B cell (primary cell): ENCODE measurements around the gene STS. TPM values are rescaled to one million over a fixed set of nuclear protein-coding genes. Genes with fewer than 3 reads are reported as not detected.

Experiments used
- ATAC-seq: fragments of 200-7000 bp; cut with Tn5 transposase; one replicate; pipeline ENCODE4 v1.10.0; 2021; ENCODE audit warnings: low read depth, mild to moderate bottlenecking, moderate number of reproducible peaks, moderate library complexity
- CTCF ChIA-PET: fragments of 350-600 bp; sonication (Branson Sonifier 250); formaldehyde crosslinking; loops from one replicate; lab custom pipeline; 2021; ENCODE audit warnings: antibody characterized with exemption, inconsistent platforms; lab: Charles Lee
- POLR2A ChIA-PET: fragments of 350-600 bp; sonication (Branson Sonifier 250); formaldehyde crosslinking; loops from one replicate; lab custom pipeline; 2021; ENCODE audit warnings: antibody characterized with exemption; lab: Charles Lee
- DNase-seq: peaks from one replicate; pipeline ENCODE4 v3.0.0; 2013
- H2AFZ ChIP-seq: 2 replicates; pipeline ENCODE4 v1.6.1; 2012; ENCODE audit warnings: mild to moderate bottlenecking, low read depth, low read length; ENCODE audit not compliant: insufficient read depth, poor library complexity, severe bottlenecking
- H3K27ac ChIP-seq, 2 donors: 1 replicate in 1 of 2; 2 replicates in 1 of 2; pipeline ENCODE4 v1.5.1; 2012 to 2013; ENCODE audit warnings: low read length in 2 of 2, mild to moderate bottlenecking in 2 of 2, moderate library complexity in 1 of 2
- H3K27me3 ChIP-seq, 4 experiments: fragments of 200-600 bp in 1 of 4; sonication (generic) in 1 of 4; replicated peaks in 1 of 4; 1 replicate in 2 of 4; 2 replicates in 2 of 4; pipeline versions ENCODE4 v1.6.1 to v1.7.0; 2013 to 2016; ENCODE audit warnings: low read length in 3 of 4, mild to moderate bottlenecking in 2 of 4, mixed read lengths in 1 of 4, moderate library complexity in 1 of 4; ENCODE audit not compliant: insufficient read depth in 4 of 4, control insufficient read depth in 3 of 4; ENCODE audit errors: control extremely low read depth in 1 of 4
- H3K36me3 ChIP-seq, 2 experiments: replicated peaks in 1 of 2; 1 replicate in 1 of 2; 2 replicates in 1 of 2; pipeline versions ENCODE4 v1.6.1 to v1.7.1; 2013; ENCODE audit warnings: low read length in 1 of 2; ENCODE audit not compliant: insufficient read depth in 2 of 2, control insufficient read depth in 1 of 2; ENCODE audit errors: control extremely low read depth in 1 of 2, extremely low read depth in 1 of 2
- H3K4me1 ChIP-seq, 2 donors: fragments of 200-600 bp in 1 of 2; sonication (generic) in 1 of 2; 1 replicate in 1 of 2; 2 replicates in 1 of 2; pipeline versions ENCODE4 v1.5.1 to v1.6.1; 2013 to 2017; ENCODE audit warnings: low read length in 2 of 2; ENCODE audit not compliant: control insufficient read depth in 2 of 2, insufficient read depth in 2 of 2
- H3K4me2 ChIP-seq: replicated peaks from 2 replicates; pipeline ENCODE3; 2012; ENCODE audit warnings: mild to moderate bottlenecking, low read depth, low read length; ENCODE audit not compliant: poor library complexity, severe bottlenecking
- H3K4me3 ChIP-seq, 5 experiments: fragments of 200-600 bp in 1 of 5; sonication (generic) in 1 of 5; 1 replicate in 3 of 5; 2 replicates in 2 of 5; pipeline versions ENCODE4 v1.5.1 to v1.7.0; 2011 to 2016; ENCODE audit warnings: low read length in 4 of 5, mild to moderate bottlenecking in 4 of 5, low read depth in 2 of 5, control low read depth in 1 of 5, moderate library complexity in 1 of 5; ENCODE audit not compliant: insufficient read depth in 1 of 5; ENCODE audit errors: control extremely low read depth in 1 of 5, extremely low read depth in 1 of 5
- H3K79me2 ChIP-seq: fragments of 200-600 bp; sonication (generic); one replicate; pipeline ENCODE4 v1.6.0; 2016; ENCODE audit warnings: low read length; ENCODE audit not compliant: control insufficient read depth, insufficient read depth
- H3K9ac ChIP-seq: fragments of 200-600 bp; sonication (generic); 2 replicates; pipeline ENCODE4 v1.6.1; 2017; ENCODE audit warnings: mild to moderate bottlenecking, low read length, moderate library complexity
- H3K9me3 ChIP-seq, 3 donors: one replicate each; pipeline versions ENCODE4 v1.6.1 to v1.7.1; 2013; ENCODE audit warnings: low read length in 2 of 3; ENCODE audit not compliant: control insufficient read depth in 2 of 3, insufficient read depth in 1 of 3; ENCODE audit errors: control extremely low read depth in 1 of 3
- H4K20me1 ChIP-seq: 2 replicates; pipeline ENCODE4 v1.6.0; 2012; ENCODE audit warnings: mild to moderate bottlenecking, low read length; ENCODE audit not compliant: insufficient read depth, control insufficient read depth, poor library complexity, severe bottlenecking
- H3K27ac Mint-ChIP-seq: one replicate; pipeline ENCODE4 v1.8.0; 2021; ENCODE audit warnings: mixed read lengths
- H3K27me3 Mint-ChIP-seq: one replicate; pipeline ENCODE4 v1.8.0; 2021; ENCODE audit warnings: mixed read lengths
- H3K4me1 Mint-ChIP-seq: one replicate; pipeline ENCODE4 v1.8.0; 2021; ENCODE audit warnings: mixed read lengths
- H3K4me3 Mint-ChIP-seq: one replicate; pipeline ENCODE4 v1.8.0; 2021; ENCODE audit warnings: mixed read lengths
- H3K9me3 Mint-ChIP-seq: one replicate; pipeline ENCODE4 v1.8.0; 2022; ENCODE audit warnings: mixed read lengths; ENCODE audit not compliant: insufficient read depth
- EZH2 ChIP-seq: IDR thresholded peaks from 2 replicates; pipeline ENCODE4 v1.6.1; 2012; ENCODE audit warnings: borderline replicate concordance, low read depth, mild to moderate bottlenecking, moderate library complexity, low read length; ENCODE audit not compliant: insufficient read depth, poor library complexity, severe bottlenecking
- WGBS: methylation state at CpG from one replicate; pipeline ENCODE4 v1.1.5; 2013; ENCODE audit warnings: missing lambda C conversion rate; ENCODE audit not compliant: insufficient coverage; 5-methylcytosine and 5-hydroxymethylcytosine counted together
- intact Hi-C: fragments of 100-400 bp; cut with micrococcal nuclease; formaldehyde crosslinking; loops from one replicate; pipeline ENCODE4 v1.10.0; 2022
- polyA plus RNA-seq: library from polyadenylated mRNA; depleted of rRNA; stranded (reverse); fragments of >200 nt; gene quantifications from 2 replicates; pipeline ENCODE4 v1.2.3, GENCODE V29; 2012
- total RNA-seq, 2 donors: library from RNA; stranded (reverse); fragments of 120-200 nt in 1 of 2; gene quantifications; 1 replicate in 1 of 2; 2 replicates in 1 of 2; pipeline versions ENCODE4 v1.2.3 to v1.2.4, GENCODE V29; 2013 to 2022
- TF ChIP-seq, protein P1 (sequence below): fragments of 200-600 bp; IDR thresholded peaks from one replicate; pipeline ENCODE4 v1.8.0; 2022; ENCODE audit warnings: antibody characterized with exemption, mild to moderate bottlenecking

Gene STS
- total and polyA plus RNA-seq, 2 donors (not counting 1 experiment from before 2014, with no cell fraction given): 1.9 to 2.9 TPM

DNA sequence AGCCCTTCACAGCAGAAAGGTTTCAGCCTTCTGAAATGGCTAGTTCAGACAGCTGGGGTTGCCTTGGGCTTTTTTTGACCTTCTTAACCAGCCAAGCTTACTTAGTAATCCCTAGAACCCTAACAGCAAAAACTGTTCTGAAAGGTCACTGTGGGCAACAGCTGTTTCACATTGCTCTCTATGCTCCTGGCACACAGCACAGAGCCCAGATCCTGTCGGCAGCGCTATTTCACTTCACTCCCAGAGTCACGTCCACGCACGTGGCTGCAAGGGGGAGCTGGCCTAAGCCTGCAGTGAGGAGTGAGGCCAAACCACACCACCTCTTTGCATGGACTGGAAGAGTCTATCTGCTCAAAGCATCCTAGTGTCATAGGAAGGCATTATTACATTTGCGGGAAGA, 32.0 kb upstream of the STS start:
- ATAC-seq (no peak), DNase-seq (no peak)
- H3K9ac ChIP-seq: no peak overlapping the region
- no peak overlapping the region for H3K27ac Mint-ChIP-seq
- no peak overlapping the region for H3K27ac ChIP-seq
- H3K9me3 ChIP-seq: peaks cover 0 to 5% (median 0%) of the 10 kb centered on the region in 3 donors
- intact Hi-C loops: no loop called here
- TF ChIP-seq EZH2: no peak
- TF ChIP-seq, protein P1, sequence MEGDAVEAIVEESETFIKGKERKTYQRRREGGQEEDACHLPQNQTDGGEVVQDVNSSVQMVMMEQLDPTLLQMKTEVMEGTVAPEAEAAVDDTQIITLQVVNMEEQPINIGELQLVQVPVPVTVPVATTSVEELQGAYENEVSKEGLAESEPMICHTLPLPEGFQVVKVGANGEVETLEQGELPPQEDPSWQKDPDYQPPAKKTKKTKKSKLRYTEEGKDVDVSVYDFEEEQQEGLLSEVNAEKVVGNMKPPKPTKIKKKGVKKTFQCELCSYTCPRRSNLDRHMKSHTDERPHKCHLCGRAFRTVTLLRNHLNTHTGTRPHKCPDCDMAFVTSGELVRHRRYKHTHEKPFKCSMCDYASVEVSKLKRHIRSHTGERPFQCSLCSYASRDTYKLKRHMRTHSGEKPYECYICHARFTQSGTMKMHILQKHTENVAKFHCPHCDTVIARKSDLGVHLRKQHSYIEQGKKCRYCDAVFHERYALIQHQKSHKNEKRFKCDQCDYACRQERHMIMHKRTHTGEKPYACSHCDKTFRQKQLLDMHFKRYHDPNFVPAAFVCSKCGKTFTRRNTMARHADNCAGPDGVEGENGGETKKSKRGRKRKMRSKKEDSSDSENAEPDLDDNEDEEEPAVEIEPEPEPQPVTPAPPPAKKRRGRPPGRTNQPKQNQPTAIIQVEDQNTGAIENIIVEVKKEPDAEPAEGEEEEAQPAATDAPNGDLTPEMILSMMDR: no peak
- peaks cover 41% of the 10 kb centered on the region for H3K4me1 Mint-ChIP-seq
- H3K36me3 ChIP-seq: peaks cover 0 to 3% of the 10 kb centered on the region in 2 experiments
- H3K27me3 ChIP-seq: no peaks in the 10 kb centered on the region
- peaks cover 18% of the 10 kb centered on the region for H4K20me1 ChIP-seq
- no peaks in the 10 kb centered on the region for H3K9me3 Mint-ChIP-seq
- no peak overlapping the region for H2AFZ ChIP-seq
- H3K4me2 ChIP-seq: no peak overlapping the region
- H3K4me3 ChIP-seq: no peak overlapping the region
- H3K4me1 ChIP-seq: peaks cover 15% of the 10 kb centered on the region in 2 donors
- peaks cover 72% of the 10 kb centered on the region for H3K79me2 ChIP-seq
- ChIA-PET CTCF (no interaction called here), POLR2A (no interaction called here)
- WGBS: 80% methylated on average over 2 of the region's 6 CpGs
- no peak overlapping the region for H3K4me3 Mint-ChIP-seq
- H3K27me3 Mint-ChIP-seq: no peaks in the 10 kb centered on the region

DNA sequence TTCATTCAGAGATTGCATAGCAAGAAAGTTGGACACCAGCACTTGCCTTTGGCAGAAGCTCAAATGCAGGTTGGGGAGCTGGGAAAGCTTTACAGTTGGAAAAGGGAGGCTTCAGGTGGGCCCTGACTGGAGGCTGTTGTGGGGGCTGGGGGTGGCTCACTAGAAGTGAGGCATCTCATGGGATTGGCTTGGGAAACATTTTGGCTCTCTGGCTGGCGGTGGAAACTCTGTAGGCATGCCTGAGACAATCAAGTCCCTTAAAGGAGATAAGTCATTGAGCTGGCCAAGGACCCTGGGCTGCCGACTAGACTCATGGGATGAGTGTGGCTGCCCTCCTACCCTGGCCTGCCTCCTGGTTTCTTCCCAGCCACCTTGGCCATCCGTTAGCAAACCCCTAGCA, 31.4 kb upstream of the STS start:
- Histone ChIP-seq H3K27me3 (no peaks in the 10 kb centered on the region), H3K27ac (no peak overlapping the region), H4K20me1 (peaks cover 23% of the 10 kb centered on the region), H3K79me2 (peaks cover 78% of the 10 kb centered on the region), H3K4me1 (peaks cover 10% of the 10 kb centered on the region in 2 donors), H3K4me3 (no peak overlapping the region), H3K4me2 (no peak overlapping the region), H3K36me3 (peaks cover 0 to 3% of the 10 kb centered on the region in 2 experiments), H3K9me3 (peaks cover 0 to 5% (median 0%) of the 10 kb centered on the region in 3 donors), H2AFZ (no peak overlapping the region), H3K9ac (no peak overlapping the region)
- Mint-ChIP-seq H3K9me3 (no peaks in the 10 kb centered on the region), H3K4me3 (no peak overlapping the region), H3K27me3 (no peaks in the 10 kb centered on the region), H3K27ac (no peak overlapping the region), H3K4me1 (peaks cover 38% of the 10 kb centered on the region)
- TF ChIP-seq, protein P1: no peak
- TF ChIP-seq EZH2: no peak
- POLR2A ChIA-PET: no interaction called here
- intact Hi-C loops: no loop called here
- 100% methylated on average over 1 of the region's 3 CpGs for WGBS
- DNase-seq (no peak), ATAC-seq (no peak)
- CTCF ChIA-PET: no interaction called here
